Upper lobe of left lung (tissue), 4 donors: Measurements from ENCODE around the gene KLHL24.

Experiments used
- CTCF ChIP-seq, 6 experiments: fragments of 450-650 bp in 4 of 6; fragments of 200-600 bp in 2 of 6; sonication (generic) in 2 of 6; IDR thresholded peaks; one replicate each; pipeline ENCODE4 v1.5.1; 2016 to 2019; ENCODE audit warnings: antibody characterized with exemption in 6 of 6
- EP300 ChIP-seq, 4 donors: sonication (generic); formaldehyde crosslinking; IDR thresholded peaks; one replicate each; pipeline ENCODE4 v1.5.1; 2017; ENCODE audit warnings: antibody characterized with exemption in 4 of 4, control low read depth in 2 of 4
- POLR2A ChIP-seq, 4 donors: fragments of 450-650 bp; IDR thresholded peaks; one replicate each; pipeline ENCODE4 v1.5.1; 2016 to 2017; ENCODE audit warnings: antibody characterized with exemption in 4 of 4, mild to moderate bottlenecking in 2 of 4
- POLR2AphosphoS5 ChIP-seq, 2 donors: sonication (generic); formaldehyde crosslinking; IDR thresholded peaks; one replicate each; pipeline ENCODE4 v1.5.1; 2017; ENCODE audit warnings: antibody characterized with exemption in 2 of 2

GRCh38 chr3:183688874-183689273, 53.5 kb downstream of the KLHL24 start:
- TF ChIP-seq CTCF (IDR thresholded peaks at IDR 0.05), result no peak
- no peak for TF ChIP-seq POLR2A (IDR thresholded peaks at IDR 0.05)
- no peak for TF ChIP-seq POLR2AphosphoS5 (IDR thresholded peaks at IDR 0.05)
- no peak for TF ChIP-seq EP300 (IDR thresholded peaks at IDR 0.05)
